Measurements from ENCODE around the gene TRIM14.

The TRIM14 gene

GRCh38 chr9:98118640-98119601, at the start of gene TRIM14:
Gene TRIM14 (minus strand): TSS chr9:98119222. CDS start chr9:98119188, 34 bp downstream.
- peak within 1 kb of the TSS; percentile 96 for H3K27ac ChIP-seq
- peak within 1 kb of the TSS; percentile 76 to 98 for H3K4me3 ChIP-seq (ENCODE audit: low read depth in 1 of 2, low read length in 1 of 2)
- H3K4me1 ChIP-seq (ENCODE audit: control insufficient read depth in 1 of 2, insufficient read depth in 1 of 2, low read depth in 1 of 2, low read length in 1 of 2): peaks cover 45 to 49% of the 10 kb centered on the region in 2 experiments
- H3K9me3 ChIP-seq: no peaks in the 10 kb centered on the region
- H3K27me3 ChIP-seq: no peaks in the 10 kb centered on the region
- peak; percentile 33 for TF ChIP-seq CTCF (IDR thresholded peaks at IDR 0.05)
- peaks cover 5% of the 10 kb centered on the region for H3K36me3 ChIP-seq

GRCh38 chr9:98168153-98168780, 49.2 kb upstream of the TRIM14 start:
- Histone ChIP-seq H3K4me1 (ENCODE audit: control insufficient read depth in 1 of 2, insufficient read depth in 1 of 2, low read depth in 1 of 2, low read length in 1 of 2) (peaks cover 49 to 73% of the 10 kb centered on the region in 2 experiments), H3K9me3 (no peaks in the 10 kb centered on the region), H3K4me3 (ENCODE audit: low read depth in 1 of 2, low read length in 1 of 2) (no peak overlapping the region), H3K36me3 (no peaks in the 10 kb centered on the region), H3K27ac (peak overlapping the region; percentile 82), H3K27me3 (no peaks in the 10 kb centered on the region)
- TF ChIP-seq CTCF (IDR thresholded peaks at IDR 0.05): no peak

GRCh38 chr9:98164912-98165311, 45.9 kb upstream of the TRIM14 start:
- TF ChIP-seq CTCF (IDR thresholded peaks at IDR 0.05): no peak
- Histone ChIP-seq H3K36me3 (no peaks in the 10 kb centered on the region), H3K4me1 (ENCODE audit: control insufficient read depth in 1 of 2, insufficient read depth in 1 of 2, low read depth in 1 of 2, low read length in 1 of 2) (peaks cover 42 to 56% of the 10 kb centered on the region in 2 experiments)

GRCh38 chr9:98162613-98163012, 43.6 kb upstream of the TRIM14 start:
- H3K27ac ChIP-seq: no peak overlapping the region
- no peaks in the 10 kb centered on the region for H3K36me3 ChIP-seq
- no peak overlapping the region for H3K4me3 ChIP-seq (ENCODE audit: low read depth in 1 of 2, low read length in 1 of 2)

More at GRCh38 chr9:98164912-98165311, 45.9 kb upstream of the TRIM14 start:
- H3K4me3 ChIP-seq (ENCODE audit: low read depth in 1 of 2, low read length in 1 of 2): no peak overlapping the region
- peak overlapping the region; percentile 82 for H3K27ac ChIP-seq
- no peaks in the 10 kb centered on the region for H3K27me3 ChIP-seq
- no peaks in the 10 kb centered on the region for H3K9me3 ChIP-seq

GRCh38 chr9:98161851-98162250, 42.8 kb upstream of the TRIM14 start:
- no peak for TF ChIP-seq CTCF (IDR thresholded peaks at IDR 0.05)
- Histone ChIP-seq H3K36me3 (peaks cover 5% of the 10 kb centered on the region), H3K4me3 (ENCODE audit: low read depth in 1 of 2, low read length in 1 of 2) (no peak overlapping the region), H3K27ac (peak overlapping the region; percentile 35), H3K27me3 (no peaks in the 10 kb centered on the region), H3K9me3 (no peaks in the 10 kb centered on the region), H3K4me1 (ENCODE audit: control insufficient read depth in 1 of 2, insufficient read depth in 1 of 2, low read depth in 1 of 2, low read length in 1 of 2) (peaks cover 19 to 32% of the 10 kb centered on the region in 2 experiments)

More at GRCh38 chr9:98162613-98163012, 43.6 kb upstream of the TRIM14 start:
- Histone ChIP-seq H3K27me3 (no peaks in the 10 kb centered on the region), H3K4me1 (ENCODE audit: control insufficient read depth in 1 of 2, insufficient read depth in 1 of 2, low read depth in 1 of 2, low read length in 1 of 2) (peaks cover 19 to 33% of the 10 kb centered on the region in 2 experiments), H3K9me3 (no peaks in the 10 kb centered on the region)
- no peak for TF ChIP-seq CTCF (IDR thresholded peaks at IDR 0.05)

Measured in neutrophil (primary cell).